Fibroblast of lung (primary cell): ENCODE measurements around the gene WDFY1.

Experiments
- CTCF ChIP-seq, 2 donors: IDR thresholded peaks in 1 of 2; conservative IDR thresholded peaks in 1 of 2; 1 replicate in 1 of 2; 2 replicates in 1 of 2; pipeline ENCODE4 v1.5.1; 2011 to 2012; ENCODE audit warnings: low read length in 2 of 2, control low read depth in 1 of 2, inconsistent platforms in 1 of 2, low read depth in 1 of 2, mild to moderate bottlenecking in 1 of 2
- EZH2 ChIP-seq: IDR thresholded peaks from 2 replicates; pipeline ENCODE4 v1.5.1; 2012; ENCODE audit warnings: low read length, control low read depth, mild to moderate bottlenecking; ENCODE audit errors: missing control alignments

- TF ChIP-seq EZH2 (no peak), CTCF (conservative IDR thresholded peaks at IDR 0.05 in 1 of 2, IDR thresholded peaks at IDR 0.05 in 1 of 2; ENCODE audit: low read depth in 1 of 2, low read length in 2 of 2) (no peak)
These were observed 31.6 kb upstream of the WDFY1 start for GRCh38 chr2:223976635-223977226.
